Parathyroid adenoma (tissue), 2 donors: ENCODE data around the gene CD8B2.

ENCODE experiments used
- H2AFZ ChIP-seq: fragments of 300-600 bp; sonication (generic); one replicate; pipeline ENCODE4 v1.7.0; 2017; ENCODE audit warnings: antibody characterized with exemption, mild to moderate bottlenecking
- H3K27ac ChIP-seq: fragments of 300-600 bp; sonication (generic); one replicate; pipeline ENCODE4 v1.7.0; 2017
- H3K27me3 ChIP-seq: fragments of 300-600 bp; sonication (generic); one replicate; pipeline ENCODE4 v1.7.0; 2017; ENCODE audit warnings: low read length; ENCODE audit not compliant: control insufficient read depth, insufficient read depth
- H3K36me3 ChIP-seq: fragments of 300-600 bp; sonication (generic); one replicate; pipeline ENCODE4 v1.7.0; 2017; ENCODE audit warnings: low read length; ENCODE audit not compliant: control insufficient read depth, insufficient read depth
- H3K4me1 ChIP-seq: fragments of 300-600 bp; sonication (generic); one replicate; pipeline ENCODE4 v1.7.0; 2017; ENCODE audit warnings: control low read depth
- H3K4me2 ChIP-seq: fragments of 300-600 bp; sonication (generic); one replicate; pipeline ENCODE4 v1.7.0; 2017; ENCODE audit warnings: low read length
- H3K4me3 ChIP-seq: fragments of 300-600 bp; sonication (generic); one replicate; pipeline ENCODE4 v1.7.0; 2017; ENCODE audit warnings: low read depth, low read length
- H3K79me2 ChIP-seq: fragments of 300-600 bp; sonication (generic); one replicate; pipeline ENCODE4 v1.7.0; 2017; ENCODE audit warnings: control low read depth
- H3K9ac ChIP-seq: fragments of 300-600 bp; sonication (generic); one replicate; pipeline ENCODE4 v1.7.0; 2017; ENCODE audit warnings: mild to moderate bottlenecking
- H3K9me3 ChIP-seq: fragments of 300-600 bp; sonication (generic); one replicate; pipeline ENCODE4 v1.7.0; 2017; ENCODE audit warnings: low read length; ENCODE audit not compliant: control insufficient read depth
- CTCF ChIP-seq: fragments of 300-600 bp; sonication (generic); IDR thresholded peaks from one replicate; pipeline ENCODE4 v1.7.0; 2017; ENCODE audit warnings: antibody characterized with exemption, mild to moderate bottlenecking
- donor health status: primary hyperparathyroidism.

CD8B2 gene

GRCh38 chr2:106519767-106520166 is 32.6 kb downstream of the CD8B2 start:
- Histone ChIP-seq H3K4me3 (no peak overlapping the region), H3K9me3 (no peaks in the 10 kb centered on the region), H3K27me3 (no peaks in the 10 kb centered on the region), H2AFZ (no peak overlapping the region), H3K4me2 (no peak overlapping the region), H3K4me1 (no peaks in the 10 kb centered on the region), H3K79me2 (no peaks in the 10 kb centered on the region), H3K36me3 (no peaks in the 10 kb centered on the region), H3K27ac (no peak overlapping the region), H3K9ac (no peak overlapping the region)
- TF ChIP-seq CTCF: no peak

- Histone ChIP-seq H3K9me3 (no peaks in the 10 kb centered on the region), H3K36me3 (no peaks in the 10 kb centered on the region), H3K27me3 (no peaks in the 10 kb centered on the region), H3K4me1 (no peaks in the 10 kb centered on the region), H3K4me3 (no peak overlapping the region), H3K9ac (no peak overlapping the region), H3K79me2 (no peaks in the 10 kb centered on the region), H3K27ac (no peak overlapping the region), H3K4me2 (no peak overlapping the region), H2AFZ (no peak overlapping the region)
- no peak for TF ChIP-seq CTCF
These were observed 33.9 kb downstream of the CD8B2 start for GRCh38 chr2:106521016-106521415.

- H3K9ac ChIP-seq: no peak overlapping the region
- H3K27me3 ChIP-seq: no peaks in the 10 kb centered on the region
- no peak overlapping the region for H3K27ac ChIP-seq
- no peak overlapping the region for H2AFZ ChIP-seq
- no peak overlapping the region for H3K4me2 ChIP-seq
- no peak overlapping the region for H3K4me3 ChIP-seq
- no peaks in the 10 kb centered on the region for H3K79me2 ChIP-seq
- TF ChIP-seq CTCF: no peak
- no peaks in the 10 kb centered on the region for H3K4me1 ChIP-seq
- H3K36me3 ChIP-seq: no peaks in the 10 kb centered on the region
- H3K9me3 ChIP-seq: no peaks in the 10 kb centered on the region
These were observed 37.0 kb downstream of the CD8B2 start for GRCh38 chr2:106523976-106524665.

- no peak for TF ChIP-seq CTCF
These were observed 43.7 kb downstream of the CD8B2 start for GRCh38 chr2:106530866-106531265.

GRCh38 chr2:106531676-106532214 is 44.6 kb downstream of the CD8B2 start:
- Histone ChIP-seq H3K4me3 (no peak overlapping the region), H3K27me3 (no peaks in the 10 kb centered on the region), H3K9ac (no peak overlapping the region), H3K36me3 (no peaks in the 10 kb centered on the region), H3K27ac (no peak overlapping the region), H3K4me2 (no peak overlapping the region), H3K79me2 (no peaks in the 10 kb centered on the region), H2AFZ (no peak overlapping the region), H3K4me1 (no peaks in the 10 kb centered on the region), H3K9me3 (no peaks in the 10 kb centered on the region)
- TF ChIP-seq CTCF: no peak

More at GRCh38 chr2:106530866-106531265, 43.7 kb downstream of the CD8B2 start:
- H3K79me2 ChIP-seq: no peaks in the 10 kb centered on the region
- no peak overlapping the region for H2AFZ ChIP-seq
- no peak overlapping the region for H3K4me3 ChIP-seq
- H3K9me3 ChIP-seq: no peaks in the 10 kb centered on the region
- no peak overlapping the region for H3K9ac ChIP-seq
- H3K27me3 ChIP-seq: no peaks in the 10 kb centered on the region
- no peak overlapping the region for H3K4me2 ChIP-seq
- H3K27ac ChIP-seq: no peak overlapping the region
- no peaks in the 10 kb centered on the region for H3K36me3 ChIP-seq
- no peaks in the 10 kb centered on the region for H3K4me1 ChIP-seq
